HG03064 (cell line): ENCODE results near the gene SLX4IP.

Experiments
- ATAC-seq: cut with Tn5 transposase; IDR thresholded peaks from one replicate; pipeline ENCODE4 v1.9.1; 2021; ENCODE audit warnings: low read depth; ENCODE audit not compliant: unreplicated experiment

SLX4IP gene

GRCh38 chr20:10619427-10619826 is 184.3 kb downstream of the SLX4IP start:
- ATAC-seq = no peak

- ATAC-seq = no peak
Measured at GRCh38 chr20:10621149-10621548, 186.0 kb downstream of the SLX4IP start.

GRCh38 chr20:10622657-10623418 is 187.7 kb downstream of the SLX4IP start:
- no peak for ATAC-seq

- no peak for ATAC-seq
Measured at GRCh38 chr20:10625641-10626040, 190.5 kb downstream of the SLX4IP start.

GRCh38 chr20:10626896-10627295 is 191.8 kb downstream of the SLX4IP start:
- no peak for ATAC-seq

- ATAC-seq = no peak
Measured at GRCh38 chr20:10629946-10630650, 195.0 kb downstream of the SLX4IP start.

- no peak for ATAC-seq
Measured at GRCh38 chr20:10631126-10631525, 196.0 kb downstream of the SLX4IP start.

GRCh38 chr20:10632721-10633509 is 197.8 kb downstream of the SLX4IP start:
- no peak for ATAC-seq

GRCh38 chr20:10633718-10634117 is 198.6 kb downstream of the SLX4IP start:
- ATAC-seq = no peak

GRCh38 chr20:10634211-10634610 is 199.1 kb downstream of the SLX4IP start:
- no peak for ATAC-seq

GRCh38 chr20:10634683-10635411 is 199.7 kb downstream of the SLX4IP start:
- no peak for ATAC-seq

GRCh38 chr20:10635476-10636208 is 200.5 kb downstream of the SLX4IP start:
- ATAC-seq = no peak

- no peak for ATAC-seq
Measured at GRCh38 chr20:10636326-10636818, 201.3 kb downstream of the SLX4IP start.

GRCh38 chr20:10637031-10637559 is 202.0 kb downstream of the SLX4IP start:
- ATAC-seq = no peak

- ATAC-seq = no peak
Measured at GRCh38 chr20:10637563-10637962, 202.5 kb downstream of the SLX4IP start.

GRCh38 chr20:10639077-10639736 is 204.1 kb downstream of the SLX4IP start:
- no peak for ATAC-seq

GRCh38 chr20:10639737-10640556 is 204.8 kb downstream of the SLX4IP start:
- ATAC-seq = no peak

- ATAC-seq = no peak
Measured at GRCh38 chr20:10640897-10641296, 205.8 kb downstream of the SLX4IP start.
